LHCN-M2 (cell line): ENCODE results near the gene MPHOSPH8. TPM values are rescaled to one million over a fixed set of nuclear protein-coding genes. Genes with fewer than 3 reads are reported as not detected.
"Not testable (repeated sequence)": the region's sequence is repeated elsewhere in the genome, so short reads cannot be mapped to it uniquely, and the experiment has no call there.

ENCODE experiments used
- DNase-seq: peaks from one replicate; pipeline ENCODE4 v3.0.0-alpha.2; 2012; ENCODE audit warnings: low read depth
- total RNA-seq: library from RNA; depleted of rRNA; stranded (reverse); fragments of >200 nt; gene quantifications from 2 replicates; pipeline ENCODE4 v1.2.3, GENCODE V29; 2014; rRNA removed

The MPHOSPH8 gene
- total RNA-seq, 1 experiment from 2014 or later = 11.0 TPM

DNA sequence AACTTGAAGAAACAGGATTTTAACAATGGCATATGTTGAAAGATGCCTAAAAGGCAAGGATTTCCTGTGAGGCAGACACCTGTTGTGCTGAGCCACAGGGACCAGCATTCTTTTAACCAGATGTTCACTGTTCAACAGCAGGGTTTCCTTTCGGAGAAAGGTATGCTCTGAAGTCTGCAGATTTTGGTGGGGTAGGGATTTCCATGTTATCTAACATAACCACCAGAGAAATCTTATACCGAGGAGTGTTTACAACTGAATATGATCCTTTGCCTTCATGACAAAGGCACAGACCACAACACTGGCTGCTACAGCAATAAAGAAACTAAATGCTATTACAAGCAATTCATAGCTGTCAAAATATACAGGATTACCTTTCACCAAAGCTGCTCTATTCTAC is 48.1 kb downstream of the MPHOSPH8 start:
- no peak for DNase-seq

DNA sequence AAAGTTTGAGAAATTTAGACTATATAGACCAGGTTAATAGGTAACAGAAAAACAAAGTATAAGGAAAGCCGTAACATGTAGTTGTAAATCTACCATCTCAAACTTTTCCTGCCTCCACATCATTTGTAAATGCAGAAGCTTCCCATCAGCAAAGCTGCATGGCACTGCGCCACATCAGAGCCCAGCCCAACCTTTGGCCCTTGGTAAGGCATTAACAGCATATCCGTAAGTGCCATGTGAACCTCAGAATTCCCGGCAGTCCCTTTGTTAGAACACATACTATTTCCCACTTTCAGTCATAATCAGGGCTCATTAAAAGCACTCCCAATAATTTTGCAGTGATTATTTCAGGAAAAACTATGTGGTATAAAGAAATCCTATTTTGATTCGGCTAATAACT is 51.6 kb downstream of the MPHOSPH8 start:
- no peak for DNase-seq

- DNase-seq = no peak
These were observed 52.0 kb downstream of the MPHOSPH8 start for GRCh38 chr13:19685437-19685836.

DNA sequence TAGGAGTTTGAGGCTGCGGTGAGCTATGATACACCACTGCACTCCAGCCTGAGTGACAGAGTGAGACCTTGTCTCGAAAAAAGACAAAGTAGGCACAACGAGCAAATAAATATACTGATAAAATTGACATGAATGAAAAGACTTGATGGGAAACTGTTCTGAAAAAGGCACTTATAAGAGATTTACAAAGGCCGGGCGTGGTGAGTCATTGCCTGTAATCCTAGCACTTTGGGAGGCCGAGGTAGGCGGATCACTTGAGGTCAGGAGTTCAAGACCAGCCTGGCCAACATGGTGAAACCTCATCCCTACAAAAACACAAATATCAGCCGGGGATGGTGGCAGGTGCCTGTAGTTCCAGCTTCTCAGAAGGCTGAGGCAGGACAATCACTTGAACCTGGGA is 58.0 kb downstream of the MPHOSPH8 start:
- DNase-seq = peak; percentile 70

GRCh38 chr13:19695428-19695827 is 62.0 kb downstream of the MPHOSPH8 start:
- DNase-seq = no peak

DNA sequence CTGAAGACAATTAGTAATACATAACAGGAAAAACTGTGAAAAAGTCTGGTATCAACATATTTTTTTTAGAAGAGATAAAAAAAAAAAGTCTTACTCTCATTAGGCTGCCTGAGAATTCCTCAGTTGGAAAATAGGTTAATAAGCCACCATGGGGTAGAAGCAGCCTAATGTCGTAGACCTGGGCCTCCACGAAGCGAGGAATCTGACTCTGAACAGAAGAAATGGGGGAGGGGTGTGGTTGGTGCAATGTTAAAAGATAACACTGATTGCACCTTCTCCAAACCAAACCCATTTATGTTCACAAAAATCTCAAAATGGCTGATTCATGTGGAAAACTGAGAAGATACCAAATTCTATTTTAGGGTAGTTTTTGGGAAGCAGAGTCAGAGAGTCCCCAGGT is 62.4 kb downstream of the MPHOSPH8 start:
- DNase-seq = no peak

- DNase-seq = not testable (repeated sequence)
These were observed 67.5 kb downstream of the MPHOSPH8 start for GRCh38 chr13:19700963-19701362.

- not testable (repeated sequence) for DNase-seq
These were observed 68.2 kb downstream of the MPHOSPH8 start for GRCh38 chr13:19701619-19702018.

GRCh38 chr13:19704256-19704655 is 70.8 kb downstream of the MPHOSPH8 start:
- not testable (repeated sequence) for DNase-seq

- DNase-seq = not testable (repeated sequence)
These were observed 75.6 kb downstream of the MPHOSPH8 start for GRCh38 chr13:19709039-19709438.

DNA sequence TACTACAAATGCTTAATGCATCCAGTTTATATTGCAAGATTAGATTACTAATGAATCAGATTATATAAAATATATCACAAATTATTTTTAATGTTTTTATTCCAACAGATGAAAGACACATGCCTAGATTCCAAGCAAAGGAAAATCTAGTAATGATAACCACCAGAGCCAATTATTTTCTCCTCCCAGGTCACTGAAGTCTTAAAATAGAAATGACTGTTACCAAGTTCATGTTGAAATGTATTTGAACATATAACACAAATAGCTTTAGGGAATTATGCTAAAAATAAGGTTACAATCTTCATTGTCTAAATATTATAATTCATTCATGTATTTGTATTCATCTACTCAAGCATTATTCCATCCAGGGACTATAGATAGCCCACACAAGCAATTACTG is 76.3 kb downstream of the MPHOSPH8 start:
- DNase-seq = not testable (repeated sequence)

GRCh38 chr13:19713186-19713965 is 79.9 kb downstream of the MPHOSPH8 start:
- peak; percentile 53 for DNase-seq

- no peak for DNase-seq
These were observed 86.6 kb downstream of the MPHOSPH8 start for GRCh38 chr13:19720039-19720438.

Other genes starting within 250 kb of the MPHOSPH8 start
- gene TPTE2, start 72.1 kb upstream of the MPHOSPH8 start, total RNA-seq = not detected in 2 replicates
- 51.4 and 56.4 TPM in 2 replicates for gene PSPC1, start 149.3 kb downstream of the MPHOSPH8 start, total RNA-seq
- 7.3 and 9.2 TPM in 2 replicates for gene ZMYM5, start 230.0 kb downstream of the MPHOSPH8 start, total RNA-seq